HG03103 (cell line): Measurements from ENCODE around the gene YKT6.

Experiments
- ATAC-seq: cut with Tn5 transposase; IDR thresholded peaks from one replicate; pipeline ENCODE4 v1.9.1; 2021; ENCODE audit warnings: low read depth; ENCODE audit not compliant: unreplicated experiment

The YKT6 gene

GRCh38 chr7:44216521-44217222, 15.9 kb downstream of the YKT6 start:
- no peak for ATAC-seq

- ATAC-seq: no peak
Observed at GRCh38 chr7:44217223-44217714, 16.5 kb downstream of the YKT6 start.

GRCh38 chr7:44217852-44218402, 17.1 kb downstream of the YKT6 start:
- no peak for ATAC-seq

- no peak for ATAC-seq
Observed at GRCh38 chr7:44218418-44219201, 17.8 kb downstream of the YKT6 start.

- no peak for ATAC-seq
Observed at GRCh38 chr7:44219371-44220045, 18.7 kb downstream of the YKT6 start.

- ATAC-seq: no peak
Observed at GRCh38 chr7:44220046-44220357, 19.2 kb downstream of the YKT6 start.

GRCh38 chr7:44220358-44221112, 19.8 kb downstream of the YKT6 start:
- ATAC-seq: no peak

GRCh38 chr7:44221231-44221791, 20.5 kb downstream of the YKT6 start:
- ATAC-seq: no peak

- no peak for ATAC-seq
Observed at GRCh38 chr7:44222074-44222473, 21.3 kb downstream of the YKT6 start.

- no peak for ATAC-seq
Observed at GRCh38 chr7:44222776-44223261, 22.0 kb downstream of the YKT6 start.

- ATAC-seq: no peak
Observed at GRCh38 chr7:44223362-44224079, 22.7 kb downstream of the YKT6 start.

- no peak for ATAC-seq
Observed at GRCh38 chr7:44224080-44224973, 23.5 kb downstream of the YKT6 start.

- ATAC-seq: no peak
Observed at GRCh38 chr7:44224974-44225565, 24.3 kb downstream of the YKT6 start.

- ATAC-seq: no peak
Observed at GRCh38 chr7:44225566-44226395, 25.0 kb downstream of the YKT6 start.

GRCh38 chr7:44226396-44226753, 25.6 kb downstream of the YKT6 start:
- no peak for ATAC-seq

- ATAC-seq: no peak
Observed at GRCh38 chr7:44227911-44228310, 27.1 kb downstream of the YKT6 start.
